ENCODE data around the gene CDC42BPB.

GRCh38 chr14:102958461-102958860 lies 98.9 kb downstream of the CDC42BPB start:
- TF ChIP-seq CTCF (IDR thresholded peaks at IDR 0.05) (no peak), POLR2A (IDR thresholded peaks at IDR 0.05) (no peak)
